Endometrial microvascular endothelial cells (primary cell): ENCODE data around the gene TUBGCP3. TPM values are rescaled to one million over a fixed set of nuclear protein-coding genes. Genes with fewer than 3 reads are reported as not detected.

Source experiments
- in situ Hi-C: cut with HindIII; loops from 2 replicates; pipeline ENCODE4 v1.10.0; 2017; ENCODE audit warnings: low sequenced_read_pairs, low pct_unique_long_range_greater_than_20kb; ENCODE audit errors: inconsistent ontology term
- total RNA-seq: library from RNA; depleted of rRNA; stranded (reverse); fragments of >200 nt; gene quantifications from one replicate; pipeline ENCODE4 v1.2.3, GENCODE V29; 2015; ENCODE audit errors: inconsistent ontology term

TUBGCP3 gene
- total RNA-seq, 1 donor from 2014 or later = 32.2 TPM

DNA sequence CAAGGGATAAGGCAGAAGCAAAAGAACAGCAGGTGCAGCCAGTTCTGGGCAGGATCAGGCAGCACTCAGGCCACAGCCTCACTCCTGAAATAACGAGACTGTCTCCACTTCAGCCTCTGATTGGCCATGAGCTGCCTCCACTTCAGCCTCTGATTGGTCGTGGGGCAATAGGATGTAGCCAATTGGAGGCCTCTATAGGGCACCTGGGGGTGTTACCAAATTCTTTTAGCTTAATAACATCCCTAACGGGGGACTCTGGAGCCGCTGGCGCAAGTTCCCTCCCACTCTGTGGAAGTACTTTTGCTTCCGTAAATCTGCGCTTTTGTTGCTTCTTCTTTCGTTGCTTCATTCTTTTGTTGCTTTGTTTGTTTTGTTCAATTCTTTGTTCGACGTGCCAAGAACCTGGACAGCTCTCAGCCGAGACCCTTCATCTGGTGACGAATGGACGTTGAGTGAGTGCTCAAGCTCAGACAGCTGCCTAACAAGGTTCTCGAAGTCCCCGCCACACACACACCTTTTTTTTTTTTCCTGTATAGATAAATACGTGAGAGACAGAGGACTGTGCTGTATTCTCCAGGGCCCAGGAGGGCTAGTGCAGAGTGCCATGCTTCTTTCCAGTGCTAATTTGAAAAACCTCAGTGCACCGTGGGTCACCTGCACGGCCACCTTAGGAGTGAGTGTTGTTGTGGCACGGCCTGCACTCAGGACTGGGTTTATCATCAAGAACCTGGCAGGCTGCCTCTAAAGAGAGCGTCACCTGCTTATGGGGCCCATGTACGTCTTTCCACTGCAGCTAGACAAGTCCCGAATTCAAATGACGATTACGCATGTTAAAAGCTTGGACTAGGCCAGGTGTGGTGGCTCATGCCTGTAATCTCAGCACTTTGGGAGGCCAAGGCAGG, 32.0 kb upstream of the TUBGCP3 start:
- in situ Hi-C loops = no loop called here

DNA sequence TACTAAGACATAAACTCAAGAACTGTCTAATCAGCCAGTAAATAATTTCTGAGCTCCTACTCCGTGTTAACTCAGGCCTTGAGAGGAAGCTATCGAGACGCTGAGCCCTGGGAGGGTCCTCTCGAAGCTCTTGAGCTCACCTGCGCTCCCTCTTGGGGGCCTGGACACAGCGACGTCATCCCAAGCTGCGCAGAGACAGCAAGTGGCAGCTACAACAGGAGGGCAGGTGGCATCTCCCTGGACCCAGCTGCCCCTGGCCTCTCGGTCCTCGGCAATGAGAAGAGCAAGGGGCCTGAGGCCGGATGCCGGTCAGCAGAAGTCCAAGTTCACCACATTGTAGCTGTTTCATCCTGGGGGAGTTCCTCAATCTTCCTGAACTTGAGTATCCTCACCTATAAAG, 30.5 kb upstream of the TUBGCP3 start:
- in situ Hi-C loops = no loop called here

- in situ Hi-C loops = no loop called here
These were observed 29.9 kb upstream of the TUBGCP3 start for GRCh38 chr13:112617754-112618375.

- in situ Hi-C loops = no loop called here
These were observed 28.8 kb upstream of the TUBGCP3 start for GRCh38 chr13:112616586-112617362.

DNA sequence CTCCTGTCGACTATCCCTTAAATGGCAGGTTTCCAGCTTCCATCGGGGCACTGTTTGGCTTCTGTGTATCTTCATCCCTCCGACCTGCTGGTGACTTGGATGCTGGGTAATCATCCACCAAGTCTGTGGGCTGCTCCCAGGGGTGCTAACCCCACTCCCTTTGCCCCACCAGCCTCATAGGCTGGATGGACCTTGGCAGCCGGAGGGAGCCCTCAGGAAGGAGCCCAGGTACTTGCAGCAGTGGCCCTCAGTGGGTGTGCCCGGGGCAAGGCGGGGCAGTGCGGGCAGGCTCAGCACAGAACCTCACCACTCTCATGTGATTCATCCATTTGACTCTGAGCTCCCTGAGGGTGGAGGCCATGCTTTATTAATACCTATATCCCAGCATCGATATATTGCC, 27.4 kb upstream of the TUBGCP3 start:
- in situ Hi-C loops = no loop called here

DNA sequence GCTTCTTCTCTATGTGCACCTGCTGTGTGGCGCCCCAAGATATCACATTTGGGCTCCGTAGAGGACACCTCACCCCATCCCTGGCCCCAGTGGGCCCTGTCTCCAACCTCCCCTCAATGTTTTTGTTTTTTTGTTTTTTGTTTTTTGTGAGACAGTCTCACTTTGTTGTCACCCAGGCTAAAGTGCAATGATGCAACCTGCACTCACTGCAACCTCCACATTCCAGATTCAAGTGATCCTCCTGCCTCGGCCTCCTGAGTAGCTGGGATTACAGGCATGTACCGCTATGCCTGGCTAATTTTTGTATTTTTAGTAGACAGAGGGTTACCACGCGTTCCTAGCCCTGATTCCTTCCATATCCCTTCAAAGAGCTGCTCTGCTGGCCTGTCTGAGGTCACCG, 26.9 kb upstream of the TUBGCP3 start:
- in situ Hi-C loops = no loop called here

DNA sequence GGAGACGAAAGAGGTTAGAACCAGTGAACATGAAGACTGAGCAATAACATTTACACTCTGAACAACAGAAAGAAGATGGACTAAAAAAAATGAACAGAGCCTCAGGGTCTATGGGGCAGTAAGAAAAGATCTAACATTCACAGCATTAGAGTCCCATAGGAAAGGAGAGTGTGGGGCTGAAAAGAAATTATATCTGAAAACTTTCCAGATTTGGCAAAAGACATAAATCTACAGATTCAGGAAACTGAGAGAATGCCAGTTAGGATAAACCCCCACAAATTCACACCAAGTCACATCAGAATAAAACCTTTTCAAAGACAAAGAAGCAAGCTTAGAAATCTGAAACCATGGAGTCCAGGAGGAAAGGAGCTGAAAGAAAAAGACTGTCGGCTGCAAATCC, 20.3 kb upstream of the TUBGCP3 start:
- in situ Hi-C loops = no loop called here

GRCh38 chr13:112606109-112607001, 18.4 kb upstream of the TUBGCP3 start:
- in situ Hi-C loops = no loop called here

- in situ Hi-C loops = no loop called here
These were observed 17.6 kb upstream of the TUBGCP3 start for GRCh38 chr13:112605531-112605990.

- in situ Hi-C loops = no loop called here
These were observed 15.8 kb upstream of the TUBGCP3 start for GRCh38 chr13:112603641-112604225.

GRCh38 chr13:112602189-112602588, 14.2 kb upstream of the TUBGCP3 start:
- in situ Hi-C loops = no loop called here

DNA sequence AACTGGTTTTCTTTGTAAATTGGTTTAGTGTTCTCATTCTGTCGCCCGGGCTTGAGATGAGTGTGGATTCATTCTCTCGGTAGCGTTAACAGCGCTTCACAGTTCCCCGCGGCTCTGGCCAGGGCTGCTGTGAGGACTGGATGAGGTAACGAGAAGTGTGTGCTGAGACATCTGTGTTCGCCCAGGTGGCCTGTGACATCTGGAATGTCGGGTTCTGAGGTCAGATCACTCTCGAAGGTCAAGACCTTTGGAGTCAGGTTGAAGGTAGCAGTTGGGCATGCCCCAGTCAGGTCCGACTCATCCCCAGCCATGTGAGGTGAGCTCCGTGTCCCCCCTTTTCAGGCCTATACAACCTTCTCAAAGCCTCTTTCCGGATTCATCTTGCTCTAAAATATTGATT, 13.4 kb upstream of the TUBGCP3 start:
- in situ Hi-C loops = no loop called here

- in situ Hi-C loops = no loop called here
These were observed 8.3 kb upstream of the TUBGCP3 start for GRCh38 chr13:112596235-112596634.

GRCh38 chr13:112592647-112593046, 4.7 kb upstream of the TUBGCP3 start:
- in situ Hi-C loops = no loop called here

DNA sequence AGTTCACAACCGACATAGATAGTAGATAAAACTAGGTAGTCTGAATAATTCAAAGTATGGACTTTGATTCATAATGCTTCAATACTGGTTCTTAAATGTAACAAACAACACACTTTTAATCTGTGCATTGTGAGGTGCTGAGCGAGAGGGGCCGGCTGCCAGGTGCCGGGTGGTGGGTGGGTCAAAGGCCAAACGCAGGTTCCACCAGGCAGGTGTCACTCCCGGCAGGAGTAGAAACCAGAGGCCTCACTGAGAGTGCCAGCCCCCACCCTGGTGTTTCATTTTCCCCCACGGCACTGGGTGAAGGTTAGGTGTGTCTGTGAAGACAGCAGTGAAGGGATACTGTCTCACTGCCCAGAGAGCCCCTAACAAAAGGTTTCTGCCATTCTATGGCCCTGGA, 4.2 kb upstream of the TUBGCP3 start:
- in situ Hi-C loops = no loop called here

- in situ Hi-C loops = no loop called here
These were observed 741 bp upstream of the TUBGCP3 start for GRCh38 chr13:112588490-112589297.

DNA sequence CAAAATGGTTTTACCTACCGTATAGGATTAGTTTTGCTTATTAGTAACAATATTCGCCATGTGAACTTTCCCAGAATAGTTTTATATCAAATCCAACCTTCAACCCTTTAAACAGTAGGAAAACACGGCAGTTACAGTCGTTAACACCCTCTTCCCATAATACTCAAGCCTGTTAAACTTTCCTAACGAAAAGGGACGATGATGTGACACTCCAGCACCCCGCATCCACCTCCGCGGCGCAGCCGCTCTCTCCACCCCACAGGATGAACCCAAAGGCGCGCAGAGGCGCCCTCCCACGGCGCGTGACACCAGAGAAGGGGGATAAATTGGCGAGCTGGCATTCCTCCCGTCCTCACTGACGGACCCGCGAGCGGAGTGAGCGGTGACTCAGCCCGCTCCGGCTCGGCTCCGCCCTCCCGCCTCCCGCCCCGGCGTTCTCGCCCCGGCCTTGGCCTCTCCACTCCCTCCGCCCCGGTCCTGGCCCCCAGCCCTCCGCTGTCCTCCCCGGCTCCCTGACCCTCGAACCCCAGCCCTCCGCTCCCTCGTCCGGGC, 665 bp downstream of the TUBGCP3 start:
- in situ Hi-C loops = no loop called here
